CD4-positive, alpha-beta T cell treated with Interleukin-4 for 4 hours (primary cell): ENCODE data around the gene LRP1-AS.
A peak's percentile ranks its signal among the peaks of the same experiment; 100 is the strongest.

ENCODE experiments used
- DNase-seq: peaks from one replicate; pipeline ENCODE4 v3.0.0-alpha.2; 2020

Gene LRP1-AS

GRCh38 chr12:57116580-57117281 lies 30.7 kb downstream of the LRP1-AS start:
- no peak for DNase-seq

DNA sequence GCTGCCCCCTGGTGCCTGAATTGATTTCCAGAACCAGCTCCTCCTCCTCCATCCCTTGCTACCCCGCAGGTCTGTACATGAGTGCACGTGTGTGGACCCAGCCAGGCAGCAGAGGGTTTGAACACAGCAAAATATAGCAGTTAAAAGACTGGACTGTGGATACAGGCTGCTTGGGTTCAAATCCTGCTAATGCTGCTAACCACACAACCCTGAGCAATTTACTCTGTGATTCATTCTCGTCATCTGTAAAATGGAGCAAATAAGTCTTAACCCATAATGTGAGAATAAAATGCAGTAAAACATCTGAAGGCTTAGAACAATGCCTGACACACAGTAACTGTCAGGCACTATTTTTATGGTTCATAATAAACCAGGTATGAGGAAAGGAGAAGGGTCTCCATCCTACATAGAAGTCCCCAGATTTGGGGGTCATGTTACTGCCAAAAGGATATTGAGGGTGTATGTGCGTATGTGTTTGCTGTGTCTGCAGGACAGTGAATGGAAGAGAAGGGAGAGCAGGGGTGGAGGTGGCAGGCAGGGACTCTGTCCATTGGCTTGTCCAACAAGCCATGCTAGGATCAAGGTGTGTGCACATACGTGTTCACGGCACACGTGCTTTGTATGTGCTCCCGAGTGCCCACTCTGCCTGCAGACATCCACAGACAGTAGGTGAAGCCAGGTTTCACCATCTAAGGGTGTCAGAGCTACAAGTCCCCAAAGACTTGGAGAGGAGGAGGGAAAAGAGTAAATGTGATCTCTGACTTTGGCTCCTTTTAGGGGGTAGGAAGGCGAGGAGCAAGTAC lies 34.7 kb downstream of the LRP1-AS start:
- no peak for DNase-seq

- DNase-seq, result peak; percentile 92
These were observed 36.2 kb downstream of the LRP1-AS start, which contains the start of gene STAT6 for GRCh38 chr12:57111031-57111734. TSS of gene STAT6 (minus strand) at chr12:57111362. CDS start at chr12:57108278, 3,084 bp downstream.

DNA sequence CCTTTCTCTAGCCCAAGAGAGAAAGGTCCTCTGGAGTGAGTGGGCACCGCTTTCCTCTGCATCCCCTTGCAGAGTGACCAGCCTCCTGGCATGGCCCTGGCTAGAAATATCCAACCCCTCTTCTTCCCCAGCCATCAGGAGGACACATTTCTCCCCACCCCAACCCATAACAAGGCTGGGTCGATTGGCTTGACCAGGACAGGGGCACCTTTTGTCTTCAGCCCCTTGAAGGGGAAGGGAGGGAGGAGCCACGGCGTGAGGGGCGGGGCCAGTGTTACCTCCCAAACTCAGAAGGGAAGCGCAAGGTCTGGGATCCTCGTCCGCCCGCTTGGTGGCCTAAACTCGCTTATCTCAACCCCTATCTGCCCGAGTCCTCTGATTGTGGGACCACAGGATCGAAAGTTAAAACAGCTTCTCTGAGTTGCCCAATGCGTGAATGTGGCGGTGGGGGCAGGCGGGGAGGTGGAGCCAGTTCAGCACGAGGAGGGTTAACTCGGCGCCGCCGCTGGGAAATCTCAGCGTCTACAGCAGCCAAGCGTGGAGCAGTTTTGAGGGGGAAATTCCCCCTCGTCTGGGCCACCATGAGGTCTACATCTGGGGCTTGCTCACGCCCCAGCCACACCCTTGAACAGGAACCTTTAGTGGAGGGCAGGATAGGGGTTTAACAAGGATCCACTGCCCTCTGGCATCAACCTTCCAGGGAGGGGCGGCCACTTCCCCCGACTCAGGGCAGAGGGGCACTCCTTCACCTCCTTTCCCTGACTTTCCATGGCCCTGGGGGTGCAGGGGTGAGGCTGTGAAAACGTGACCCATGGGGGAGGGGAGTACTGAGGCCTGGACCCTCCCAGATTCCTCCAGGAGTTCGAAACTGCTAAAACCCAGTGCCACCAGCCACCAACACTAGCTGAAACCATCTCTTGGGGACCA lies 37.1 kb downstream of the LRP1-AS start:
- DNase-seq, result peak; percentile 80

GRCh38 chr12:57109207-57110103 lies 38.0 kb downstream of the LRP1-AS start:
- DNase-seq, result no peak

GRCh38 chr12:57107456-57108155 lies 39.8 kb downstream of the LRP1-AS start:
- no peak for DNase-seq

- no peak for DNase-seq
These were observed 41.3 kb downstream of the LRP1-AS start for GRCh38 chr12:57106021-57106708.

DNA sequence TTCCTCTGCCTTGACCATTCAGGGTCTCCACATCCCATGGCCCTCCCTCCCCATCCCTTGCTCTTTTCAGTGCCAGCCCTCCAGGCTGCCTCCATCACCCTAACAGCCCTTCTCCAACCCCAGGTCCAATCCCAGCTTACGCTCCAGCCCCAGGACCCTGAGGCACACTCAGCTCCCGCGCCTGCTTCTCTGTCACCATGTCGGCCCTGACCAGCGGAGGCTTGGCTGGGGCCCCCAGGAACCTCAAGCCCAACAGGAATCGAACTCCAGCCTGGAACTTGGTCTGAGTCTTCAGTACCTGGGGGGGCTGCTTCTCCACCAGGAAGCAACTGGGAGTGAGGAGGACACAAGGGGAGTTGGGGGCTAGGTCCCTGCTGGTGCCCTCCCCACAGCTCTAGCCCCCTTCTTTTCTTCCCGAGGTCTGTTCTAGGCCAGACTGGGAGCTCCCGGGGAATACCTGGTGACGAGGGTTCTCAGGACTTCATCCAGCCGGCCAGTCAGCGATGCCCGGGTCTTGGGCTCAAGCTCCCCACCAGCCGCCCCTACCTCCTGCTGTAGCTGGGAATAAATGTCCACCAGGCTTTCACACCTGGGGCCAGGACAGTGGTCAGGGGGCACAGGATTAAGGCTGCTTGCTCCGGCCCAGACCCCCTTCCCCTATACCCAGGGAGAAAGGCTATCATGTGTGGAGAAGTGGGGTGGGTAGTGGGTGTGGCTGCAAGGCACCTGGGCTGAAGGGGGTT lies 42.2 kb downstream of the LRP1-AS start:
- DNase-seq, result no peak

GRCh38 chr12:57104292-57104910 lies 43.0 kb downstream of the LRP1-AS start:
- DNase-seq, result no peak

DNA sequence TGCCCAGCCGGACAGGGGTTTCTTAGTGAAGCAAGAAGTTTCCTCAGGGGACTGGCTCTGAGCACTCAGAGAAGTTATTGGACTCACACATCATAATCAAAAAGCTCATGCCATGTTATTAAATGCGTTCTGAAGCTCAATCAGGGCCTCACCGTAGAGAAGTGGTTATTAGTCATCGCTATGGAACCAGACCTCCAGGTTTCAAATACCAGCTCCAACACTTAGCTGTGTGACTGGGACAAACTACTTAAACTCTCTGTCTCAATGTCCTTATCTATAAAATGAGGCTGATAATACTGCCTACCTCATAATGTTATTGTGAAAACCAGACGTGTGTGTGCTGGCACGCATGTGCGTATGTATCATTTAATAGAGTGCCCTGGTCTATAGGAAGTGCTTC lies 43.6 kb downstream of the LRP1-AS start:
- DNase-seq, result no peak

DNA sequence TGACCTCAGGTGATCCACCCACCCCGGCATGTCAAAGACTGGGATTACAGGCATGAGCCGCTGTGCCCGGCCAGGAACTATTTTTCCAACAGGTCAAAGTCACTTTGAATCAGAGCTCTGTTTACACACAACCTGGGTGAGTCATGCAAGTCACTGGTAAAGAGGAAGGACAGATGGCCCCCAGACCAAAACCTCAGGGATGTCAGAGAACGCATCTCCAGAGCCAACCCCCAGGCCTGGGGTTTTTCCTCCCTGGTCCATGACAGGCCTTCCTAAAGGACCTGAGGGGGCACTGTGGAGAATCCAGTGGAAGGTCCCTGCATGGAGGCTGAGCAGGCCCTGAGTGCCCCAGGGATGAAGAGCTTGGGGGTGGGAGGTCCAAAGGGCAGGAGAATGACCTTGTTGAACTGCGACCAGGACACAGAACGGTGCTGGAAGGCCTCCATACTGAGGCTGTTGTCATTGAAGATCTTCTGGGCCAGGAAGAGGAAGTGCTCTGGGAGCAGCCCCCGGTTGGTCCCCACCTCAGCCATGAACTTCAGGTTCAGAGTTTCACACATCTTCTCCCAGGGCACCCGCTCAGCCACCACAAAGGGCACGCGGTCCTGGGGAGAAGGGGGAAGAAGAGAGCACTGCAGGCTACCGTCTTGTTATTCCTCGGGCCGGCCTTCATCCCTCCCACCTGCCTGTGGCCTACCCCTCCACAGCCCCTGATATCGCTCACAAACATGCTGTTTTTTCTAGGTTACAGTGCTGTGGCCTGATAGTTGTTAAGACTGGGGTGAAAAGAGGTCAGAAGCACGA lies 45.3 kb downstream of the LRP1-AS start:
- no peak for DNase-seq

DNA sequence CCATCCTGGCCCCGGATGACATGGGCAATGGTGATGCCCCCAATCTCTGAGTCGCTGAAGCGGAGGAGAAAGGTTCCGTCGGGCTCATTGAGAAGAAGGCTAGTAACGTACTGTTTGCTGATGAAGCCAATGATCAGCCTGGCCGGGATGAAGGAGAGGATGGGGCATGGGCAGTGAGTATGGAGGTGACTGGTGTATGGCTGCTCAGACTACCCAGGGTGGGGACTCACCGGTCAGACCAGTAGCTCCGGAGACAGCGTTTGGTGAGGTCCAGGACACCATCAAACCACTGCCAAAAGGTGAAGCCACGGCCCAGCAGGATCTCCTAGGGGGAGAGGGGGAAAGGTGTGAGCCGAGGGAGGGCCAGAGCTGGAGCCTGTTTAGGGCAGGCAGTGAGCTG lies 47.7 kb downstream of the LRP1-AS start:
- DNase-seq, result no peak

GRCh38 chr12:57099047-57099714 lies 48.2 kb downstream of the LRP1-AS start:
- no peak for DNase-seq

DNA sequence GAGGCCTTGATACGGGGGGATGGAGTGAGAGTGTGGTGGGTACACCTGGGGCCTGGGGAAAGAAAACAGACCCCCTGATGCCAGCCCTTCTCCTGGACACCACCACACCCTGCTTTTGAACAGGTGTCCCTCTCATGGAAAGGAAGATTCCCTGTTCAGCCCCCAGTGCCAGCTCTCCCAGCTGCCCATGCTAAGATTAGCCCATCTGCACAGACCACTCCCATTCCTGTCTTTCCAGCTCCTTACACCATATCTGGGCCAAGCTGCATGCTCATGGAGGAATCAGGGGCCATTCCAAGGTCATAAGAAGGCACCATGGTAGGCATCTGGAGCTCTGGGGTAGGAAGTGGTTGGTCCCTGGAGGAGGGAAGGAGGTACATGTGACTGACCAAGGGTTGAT lies 48.9 kb downstream of the LRP1-AS start:
- DNase-seq, result no peak

DNA sequence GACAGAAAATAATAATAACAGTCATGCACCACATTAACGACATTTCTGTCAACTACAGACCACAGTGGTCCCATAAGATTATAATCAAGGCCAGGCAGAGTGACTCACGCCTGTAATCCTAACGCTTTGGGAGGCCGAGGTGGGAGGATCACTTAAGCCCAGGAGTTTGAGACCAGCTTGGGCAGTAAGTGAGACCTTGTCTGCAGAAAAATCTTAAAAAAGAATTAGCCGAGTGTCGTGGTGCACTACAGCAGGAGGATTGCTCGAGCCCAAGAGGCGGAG lies 49.9 kb downstream of the LRP1-AS start:
- DNase-seq, result no peak

DNA sequence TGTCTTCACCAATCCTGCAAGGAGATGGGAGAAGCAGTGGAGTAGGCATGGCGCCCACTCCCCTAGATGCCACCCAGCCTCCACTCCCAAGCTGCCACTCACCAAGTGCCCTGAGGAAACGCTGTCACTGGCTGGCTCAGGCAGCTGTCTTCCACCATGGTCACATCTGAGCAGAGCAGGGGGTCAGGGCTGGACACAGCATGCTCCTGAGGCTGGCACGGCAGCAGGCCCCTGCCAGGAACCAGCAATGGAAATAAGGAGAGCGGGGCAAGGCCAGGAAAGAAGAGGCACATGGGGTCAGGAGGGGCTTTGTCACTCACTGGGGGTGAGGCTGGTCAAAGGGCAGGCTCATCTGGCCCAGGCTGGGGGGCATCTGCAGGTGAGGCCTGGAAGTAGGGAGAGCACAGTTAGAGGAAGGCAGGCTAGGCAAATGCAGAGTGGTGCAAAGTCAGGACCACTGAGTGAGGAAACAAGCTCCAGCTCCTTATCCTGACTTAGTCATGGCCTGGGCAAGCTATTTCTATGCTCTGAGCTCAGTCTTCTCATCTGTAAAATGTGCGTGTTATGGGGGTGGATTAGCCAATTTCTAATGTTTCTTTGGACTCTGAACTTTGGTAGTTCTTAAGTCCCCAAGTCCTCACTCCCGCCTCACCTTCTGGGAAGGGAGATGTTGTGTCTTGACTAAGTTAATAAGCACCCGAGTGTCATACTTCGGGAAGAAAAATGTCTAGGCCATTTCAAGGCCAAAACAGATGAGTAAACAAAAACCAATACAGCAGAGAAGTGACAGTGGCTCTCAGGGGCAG lies 50.5 kb downstream of the LRP1-AS start:
- no peak for DNase-seq

- no peak for DNase-seq
These were observed 51.3 kb downstream of the LRP1-AS start for GRCh38 chr12:57096099-57096572.
